GM23338 (cell line): ENCODE measurements around the gene AFF1. TPM values are rescaled to one million over a fixed set of nuclear protein-coding genes. Genes with fewer than 3 reads are reported as not detected.

Experiments
- ATAC-seq: fragments of 200-7000 bp; cut with Tn5 transposase; 3 replicates; pipeline ENCODE4 v1.9.1; 2020
- DNase-seq: peaks from one replicate; pipeline ENCODE4 v3.0.0-alpha.2; 2015; ENCODE audit warnings: low spot score
- H2AFZ ChIP-seq: fragments of 200-600 bp; sonication (generic); 2 replicates; pipeline ENCODE4 v1.8.0; 2016; ENCODE audit warnings: antibody characterized with exemption, mild to moderate bottlenecking, moderate library complexity
- H3F3A ChIP-seq: fragments of 200-600 bp; sonication (generic); replicated peaks from 2 replicates; pipeline ENCODE4 v1.8.0; 2017; ENCODE audit warnings: antibody characterized with exemption, mixed run types, low read depth
- H3K27ac ChIP-seq: fragments of 200-600 bp; sonication (generic); 2 replicates; pipeline ENCODE4 v1.6.1; 2016; ENCODE audit warnings: low read depth
- H3K27me3 ChIP-seq: fragments of 200-600 bp; sonication (generic); 2 replicates; pipeline ENCODE4 v1.8.0; 2016; ENCODE audit warnings: mild to moderate bottlenecking, mixed run types, moderate library complexity; ENCODE audit not compliant: insufficient read depth
- H3K36me3 ChIP-seq: fragments of 200-600 bp; sonication (generic); 2 replicates; pipeline ENCODE4 v1.8.0; 2016; ENCODE audit warnings: mild to moderate bottlenecking; ENCODE audit not compliant: insufficient read depth
- H3K4me1 ChIP-seq: fragments of 200-600 bp; sonication (generic); 2 replicates; pipeline ENCODE4 v1.8.0; 2016; ENCODE audit warnings: mild to moderate bottlenecking, moderate library complexity; ENCODE audit not compliant: insufficient read depth
- H3K4me2 ChIP-seq: fragments of 200-600 bp; sonication (generic); 2 replicates; pipeline ENCODE4 v1.7.1; 2017; ENCODE audit warnings: mixed run types
- H3K4me3 ChIP-seq: fragments of 200-600 bp; sonication (generic); 2 replicates; pipeline ENCODE4 v1.6.1; 2016; ENCODE audit warnings: mixed run types
- H3K79me2 ChIP-seq: fragments of 200-600 bp; sonication (generic); replicated peaks from 2 replicates; pipeline ENCODE4 v1.8.0; 2017; ENCODE audit warnings: mild to moderate bottlenecking; ENCODE audit not compliant: insufficient read depth
- H3K9me2 ChIP-seq: fragments of 200-600 bp; sonication (generic); 2 replicates; pipeline ENCODE4 v1.8.0; 2017; ENCODE audit not compliant: insufficient read depth
- H4K20me1 ChIP-seq: fragments of 200-600 bp; sonication (generic); replicated peaks from 2 replicates; pipeline ENCODE4 v1.8.0; 2017; ENCODE audit warnings: mild to moderate bottlenecking; ENCODE audit not compliant: insufficient read depth
- H3K27ac Mint-ChIP-seq: 2 replicates; pipeline ENCODE4 v1.8.0; 2020; ENCODE audit warnings: inconsistent platforms, mild to moderate bottlenecking, moderate library complexity, mixed read lengths
- H3K27me3 Mint-ChIP-seq: 3 replicates; pipeline ENCODE4 v1.8.0; 2022; ENCODE audit warnings: low read depth, mild to moderate bottlenecking, moderate library complexity, mixed read lengths, inconsistent platforms; ENCODE audit not compliant: insufficient read depth, poor library complexity
- H3K36me3 Mint-ChIP-seq: 3 replicates; pipeline ENCODE4 v1.8.0; 2021; ENCODE audit warnings: low read depth, mild to moderate bottlenecking, inconsistent platforms, moderate library complexity, mixed read lengths
- H3K4me1 Mint-ChIP-seq: 3 replicates; pipeline ENCODE4 v1.8.0; 2020; ENCODE audit warnings: mild to moderate bottlenecking, inconsistent platforms, mixed read lengths
- H3K4me3 Mint-ChIP-seq: 3 replicates; pipeline ENCODE4 v1.8.0; 2021; ENCODE audit warnings: moderate library complexity, mild to moderate bottlenecking, inconsistent platforms, mixed read lengths
- H3K9me3 Mint-ChIP-seq: 3 replicates; pipeline ENCODE4 v1.8.0; 2020; ENCODE audit warnings: moderate library complexity, mild to moderate bottlenecking, inconsistent platforms, mixed read lengths
- CTCF ChIP-seq, 2 experiments: fragments of 200-600 bp in 1 of 2; sonication (generic) in 1 of 2; conservative IDR thresholded peaks; 2 replicates each; pipeline versions ENCODE4 v1.5.1 to v1.6.1; 2016 to 2017; ENCODE audit warnings: antibody characterized with exemption in 2 of 2, low read depth in 2 of 2, mild to moderate bottlenecking in 2 of 2, moderate library complexity in 1 of 2
- EZH2 ChIP-seq: fragments of 200-600 bp; sonication (generic); IDR thresholded peaks from one replicate; pipeline ENCODE4 v1.8.0; 2017; ENCODE audit warnings: antibody characterized with exemption, mild to moderate bottlenecking, low read depth; ENCODE audit not compliant: unreplicated experiment
- JUNB ChIP-seq: IDR thresholded peaks from one replicate; pipeline ENCODE4 v1.6.1; 2016; ENCODE audit warnings: antibody characterized with exemption; ENCODE audit not compliant: unreplicated experiment
- NANOG ChIP-seq: IDR thresholded peaks from 2 replicates; pipeline ENCODE4 v1.6.1; 2016; ENCODE audit warnings: antibody characterized with exemption, borderline replicate concordance
- POLR2AphosphoS5 ChIP-seq: IDR thresholded peaks from 2 replicates; pipeline ENCODE4 v1.6.1; 2016; ENCODE audit warnings: antibody characterized with exemption, low read depth
- ZNF114 ChIP-seq: fragments of 250-450 bp; sonication (Bioruptor Pico); IDR thresholded peaks from 2 replicates; pipeline ENCODE4 v1.5.0; 2020; ENCODE audit warnings: mild to moderate bottlenecking, moderate library complexity
- ZNF462 ChIP-seq: fragments of 250-450 bp; sonication (Bioruptor Pico); IDR thresholded peaks from 2 replicates; pipeline ENCODE4 v1.5.0; 2020; ENCODE audit warnings: mild to moderate bottlenecking, moderate library complexity
- polyA plus RNA-seq: library from polyadenylated mRNA; unstranded; fragments of >200 nt; fragmentation: Nextera tagmentation; extraction: Ambion mirVana; gene quantifications from 2 replicates; pipeline ENCODE4 v1.2.1, GENCODE V29; 2016
- total RNA-seq: library from RNA; depleted of rRNA; stranded (reverse); fragments of >200 nt; shearing (Covaris generic); gene quantifications from 2 replicates; pipeline ENCODE4 v1.2.3, GENCODE V29; 2014

AFF1 gene
- total and polyA plus RNA-seq, 2 experiments from 2014 or later, result 42.6 to 67.2 TPM

- no peaks in the 10 kb centered on the region for H3K9me3 Mint-ChIP-seq
- no peak for TF ChIP-seq EZH2
- TF ChIP-seq CTCF (conservative IDR thresholded peaks at IDR 0.05; ENCODE audit: low read depth in 2 of 2), result no peak
- TF ChIP-seq NANOG, result no peak
- TF ChIP-seq JUNB, result no peak
- no peak for TF ChIP-seq ZNF114 (CRISPR knock-in tag)
- TF ChIP-seq ZNF462 (CRISPR knock-in tag), result no peak
- no peak for TF ChIP-seq POLR2AphosphoS5
- no peaks in the 10 kb centered on the region for H3K9me2 ChIP-seq
- peak overlapping the region; percentile 91 for H3K27ac Mint-ChIP-seq
- H3K27me3 ChIP-seq, result no peaks in the 10 kb centered on the region
- no peaks in the 10 kb centered on the region for H4K20me1 ChIP-seq
- no peaks in the 10 kb centered on the region for H3K27me3 Mint-ChIP-seq
- no peaks in the 10 kb centered on the region for H3K79me2 ChIP-seq
- no peak overlapping the region for H3K4me3 ChIP-seq
- H3K4me1 Mint-ChIP-seq, result no peaks in the 10 kb centered on the region
- no peaks in the 10 kb centered on the region for H3F3A ChIP-seq
- H3K36me3 ChIP-seq, result peaks cover 46% of the 10 kb centered on the region
- no peaks in the 10 kb centered on the region for H3K4me1 ChIP-seq
- ATAC-seq (no peak), DNase-seq (no peak)
- H2AFZ ChIP-seq, result no peak overlapping the region
- peaks cover 76% of the 10 kb centered on the region for H3K36me3 Mint-ChIP-seq
- no peak overlapping the region for H3K4me3 Mint-ChIP-seq
- H3K4me2 ChIP-seq, result no peak overlapping the region
- H3K27ac ChIP-seq, result no peak overlapping the region
These were observed 196.3 kb downstream of the AFF1 start for GRCh38 chr4:87130985-87131703.
